HG03442 (cell line): ENCODE results near the gene ABHD12.
"Not testable (repeated sequence)": the region's sequence is repeated elsewhere in the genome, so short reads cannot be mapped to it uniquely, and the experiment has no call there.

Experiments
- ATAC-seq: cut with Tn5 transposase; IDR thresholded peaks from one replicate; pipeline ENCODE4 v1.9.1; 2021; ENCODE audit warnings: mild to moderate bottlenecking, moderate library complexity; ENCODE audit not compliant: unreplicated experiment

ABHD12 gene

DNA sequence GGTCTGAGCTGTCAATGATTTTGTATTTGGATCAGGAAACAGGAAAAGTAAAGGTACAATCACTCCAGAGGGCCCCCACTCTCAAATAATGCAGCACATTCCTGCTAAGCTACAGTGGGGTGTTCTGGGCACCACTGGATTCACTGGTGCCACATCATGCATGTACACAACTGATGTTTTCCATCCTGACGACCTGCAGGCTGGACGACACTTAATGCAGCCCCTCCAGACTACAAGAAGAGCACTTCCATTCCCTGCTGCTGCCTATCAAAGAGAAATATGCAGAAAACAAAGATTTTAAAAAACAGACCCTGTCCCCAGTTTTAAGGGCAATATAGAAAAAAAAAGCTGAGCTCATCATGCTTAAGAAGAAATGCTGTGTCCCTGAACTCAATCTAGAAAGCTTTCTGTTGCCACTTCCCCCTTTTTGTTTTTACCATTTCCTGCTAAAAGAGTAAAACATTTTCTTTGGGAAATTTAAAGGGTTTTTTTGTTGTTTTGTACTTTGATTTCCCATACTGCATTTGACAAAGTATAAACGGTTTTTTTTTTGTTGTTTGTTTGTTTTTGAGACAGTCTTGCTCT is 35.5 kb downstream of the ABHD12 start:
- ATAC-seq = no peak

DNA sequence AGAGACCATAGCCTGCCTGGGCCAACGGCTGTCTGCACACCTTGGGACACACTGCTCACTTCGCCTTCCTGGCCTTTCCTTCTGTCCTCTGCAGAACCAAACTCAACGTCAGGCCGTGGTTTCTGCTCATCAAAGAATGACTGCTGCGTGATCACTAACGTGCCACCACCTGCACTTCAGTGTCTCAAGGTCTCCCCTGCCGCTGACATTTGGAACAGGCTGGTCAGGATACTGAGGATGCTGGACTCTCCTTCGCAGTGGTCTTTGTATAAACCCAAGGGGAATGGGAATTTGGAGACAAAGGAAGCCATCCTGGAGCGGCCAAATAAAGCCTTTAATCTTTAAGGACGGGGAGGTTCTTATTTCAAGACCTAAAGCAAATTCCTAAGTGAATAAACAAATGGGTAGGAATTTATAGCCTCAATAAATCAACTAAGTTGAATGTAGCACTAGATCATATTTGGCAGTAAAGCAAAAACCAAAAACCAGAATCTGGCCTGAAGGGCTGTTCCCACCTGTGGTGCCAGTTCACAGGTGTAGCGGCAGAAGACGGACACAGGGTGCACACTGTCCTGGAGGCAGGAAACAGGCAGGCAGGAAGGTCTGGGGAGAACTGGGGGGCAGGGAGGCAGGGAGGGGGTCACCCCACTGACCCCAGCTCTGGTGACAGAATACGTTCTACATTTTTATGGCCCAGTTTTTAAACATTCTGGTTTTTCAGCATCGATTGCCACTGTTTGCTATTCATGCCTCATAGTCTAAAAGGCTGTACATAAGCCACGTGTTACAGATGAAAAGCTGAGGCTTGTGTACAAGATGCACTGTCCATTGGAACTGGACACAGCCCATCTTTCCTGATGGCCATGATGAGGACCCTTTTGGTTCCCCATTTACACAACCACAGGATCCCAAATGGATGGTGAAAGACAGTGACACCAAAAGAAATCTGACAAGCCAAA is 36.6 kb downstream of the ABHD12 start:
- ATAC-seq = no peak

DNA sequence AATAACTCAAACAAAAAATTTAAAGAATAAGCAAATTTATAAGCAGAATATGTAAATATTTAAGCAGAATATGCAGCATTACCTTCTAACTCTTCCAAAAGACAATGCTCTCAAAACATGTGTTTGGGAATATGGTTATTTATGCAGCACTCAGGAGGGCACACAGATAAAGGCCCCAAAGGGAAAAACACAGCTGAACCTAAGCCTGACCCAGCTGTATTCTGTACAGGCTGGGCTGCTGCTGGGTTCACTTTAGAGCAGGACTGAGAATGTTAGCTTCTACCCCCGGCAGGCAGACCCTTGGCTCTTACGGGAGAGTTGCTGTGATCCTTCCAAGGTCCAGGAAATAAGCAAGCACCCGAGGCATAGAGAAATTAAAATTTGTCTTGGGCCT is 37.3 kb downstream of the ABHD12 start:
- no peak for ATAC-seq

DNA sequence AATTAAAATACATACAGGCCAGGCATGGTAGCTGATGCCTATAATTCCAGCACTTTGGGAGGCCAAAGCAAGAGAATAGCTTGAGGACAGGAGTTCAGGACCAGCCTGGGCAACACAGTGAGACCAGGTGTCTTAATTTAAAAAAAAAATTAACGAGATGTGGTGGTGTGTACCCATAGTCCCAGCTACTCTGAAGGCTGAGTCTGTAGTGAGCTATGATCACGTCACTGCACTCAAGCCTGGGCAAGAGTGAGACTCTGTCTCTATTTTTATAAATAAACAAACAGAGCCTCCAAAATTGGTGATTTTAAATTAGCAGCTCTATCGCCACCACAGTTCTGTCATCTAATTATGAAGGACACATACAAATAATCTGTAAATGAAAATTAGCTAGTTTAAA is 37.9 kb downstream of the ABHD12 start:
- ATAC-seq = no peak

DNA sequence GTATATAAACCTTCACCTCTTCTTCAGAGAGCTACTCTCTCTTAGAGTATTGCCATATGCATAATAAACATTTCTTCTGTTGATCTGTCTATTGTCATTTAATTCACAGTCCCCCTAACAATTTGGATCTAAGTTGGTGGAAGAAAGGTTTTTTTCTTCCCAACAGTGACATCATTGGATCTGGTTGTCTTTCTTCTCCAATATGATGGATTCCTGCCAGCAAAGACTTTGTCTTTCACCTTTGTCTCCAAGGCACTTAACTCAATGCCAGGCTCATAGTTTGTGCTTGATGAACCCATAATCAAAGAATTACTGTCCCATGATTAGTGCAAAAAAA is 39.6 kb downstream of the ABHD12 start:
- ATAC-seq = no peak

DNA sequence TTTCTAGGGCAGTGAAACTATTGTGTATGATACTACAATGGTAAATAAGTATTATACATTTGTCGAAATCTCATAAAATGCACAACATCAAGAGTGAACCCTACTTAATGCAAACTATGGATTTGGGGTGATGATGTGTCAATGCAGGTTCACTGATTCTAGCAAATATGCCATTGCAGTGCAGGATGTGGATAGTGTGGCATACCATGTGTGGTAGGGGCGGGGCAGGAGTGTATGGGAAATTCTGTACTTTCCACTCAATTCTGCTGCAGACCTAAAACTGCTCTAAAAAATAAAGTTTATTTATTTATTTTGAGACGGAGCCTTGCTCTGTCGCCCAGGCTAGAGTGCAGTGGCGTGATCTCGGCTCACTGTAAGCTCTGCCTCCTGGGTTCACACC is 44.3 kb downstream of the ABHD12 start:
- ATAC-seq = no peak

DNA sequence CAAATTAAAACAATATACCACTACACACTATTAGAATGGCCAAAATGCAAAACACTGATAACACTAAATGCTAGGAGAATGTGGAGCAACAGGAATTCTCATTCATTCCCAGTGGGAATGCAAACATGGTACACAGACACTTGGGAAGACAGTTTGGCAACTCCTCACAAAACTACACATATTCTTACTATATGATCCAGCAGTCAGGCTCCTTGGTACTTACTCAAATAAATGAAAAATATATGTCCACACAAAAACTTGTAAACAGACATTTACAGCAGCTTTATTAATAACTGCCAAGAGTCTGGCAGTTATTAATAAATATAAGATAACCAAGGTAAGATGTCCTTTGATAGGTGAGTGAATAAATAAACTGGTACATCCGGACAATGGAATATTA is 44.9 kb downstream of the ABHD12 start:
- no peak for ATAC-seq

DNA sequence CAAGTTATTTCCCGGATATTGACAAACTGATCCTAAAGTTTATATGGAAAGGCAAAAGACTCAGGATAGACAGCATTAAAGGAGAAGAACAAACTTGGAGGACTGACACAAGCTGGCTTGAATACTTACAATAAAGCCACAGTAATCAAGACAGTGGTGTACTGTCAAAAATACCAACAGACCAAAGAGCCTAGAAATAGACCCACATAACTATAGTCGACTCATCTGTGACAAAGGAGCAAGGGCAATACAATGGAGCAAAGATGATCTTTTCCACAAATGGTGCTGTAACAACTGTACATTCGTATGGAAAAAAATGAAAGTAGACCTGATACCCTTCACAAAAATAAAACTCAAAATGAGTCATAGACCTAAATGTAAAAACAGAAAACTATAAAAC is 46.0 kb downstream of the ABHD12 start:
- no peak for ATAC-seq

DNA sequence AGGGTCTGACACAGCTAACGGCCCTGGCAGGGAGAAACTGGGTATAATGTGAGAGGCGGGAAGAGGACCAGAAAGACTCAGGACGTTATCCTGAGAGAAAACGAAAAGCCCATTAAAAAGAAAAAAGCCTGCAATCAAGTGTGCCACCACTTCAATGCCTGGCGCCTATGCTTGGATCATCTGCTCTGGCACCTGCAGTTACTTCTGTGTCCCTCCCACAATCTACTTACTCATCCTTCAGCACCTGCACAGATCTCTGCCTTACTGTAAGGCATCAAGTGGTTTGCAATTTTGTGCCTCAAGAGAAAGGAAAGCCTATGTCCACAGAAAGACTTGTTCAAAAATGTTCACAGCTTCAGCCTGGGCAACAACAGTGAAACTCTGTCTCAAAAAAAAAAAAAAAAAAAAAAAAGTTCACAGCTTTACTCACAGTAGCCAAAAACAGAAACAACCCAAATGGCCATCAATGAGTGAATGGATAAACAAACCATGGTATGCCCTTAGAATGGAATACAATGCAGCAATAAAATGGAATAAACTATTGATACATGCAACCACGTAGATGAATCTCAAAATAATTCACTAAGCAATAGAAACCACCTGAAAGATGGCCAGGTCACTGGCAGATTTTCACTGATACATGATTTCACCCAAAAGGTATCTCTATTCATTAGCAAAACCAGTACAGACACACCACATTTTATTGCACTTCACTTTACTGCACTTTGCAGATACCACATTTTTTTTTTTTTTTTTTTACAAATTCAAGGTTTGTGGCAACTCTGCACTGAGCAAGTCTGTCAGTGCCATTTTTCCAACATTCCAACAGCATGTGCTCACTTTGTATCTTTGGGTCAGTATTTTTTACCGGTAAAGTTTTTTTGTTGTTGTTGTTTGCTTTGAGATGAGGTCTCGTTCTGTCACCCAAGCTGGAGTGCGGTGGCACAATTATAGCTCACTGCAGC is 48.6 kb downstream of the ABHD12 start:
- no peak for ATAC-seq

DNA sequence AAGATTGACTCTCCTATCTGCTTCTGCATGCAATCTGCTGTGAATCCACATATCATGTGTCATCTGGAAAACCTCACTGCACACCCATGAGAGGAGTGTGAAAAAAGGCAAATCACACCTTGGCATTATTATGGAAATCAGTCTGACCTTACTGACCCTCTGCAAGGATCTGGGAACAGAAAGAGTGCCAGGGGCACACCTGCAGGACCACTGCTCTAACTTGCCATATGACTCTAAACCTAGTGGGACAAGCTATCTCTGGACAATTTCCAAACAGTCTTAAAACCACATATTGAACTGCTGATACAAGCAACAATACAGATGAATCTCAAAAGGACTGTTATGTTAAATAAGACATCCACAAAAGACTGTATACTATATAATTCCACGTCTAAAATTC is 50.3 kb downstream of the ABHD12 start:
- no peak for ATAC-seq

DNA sequence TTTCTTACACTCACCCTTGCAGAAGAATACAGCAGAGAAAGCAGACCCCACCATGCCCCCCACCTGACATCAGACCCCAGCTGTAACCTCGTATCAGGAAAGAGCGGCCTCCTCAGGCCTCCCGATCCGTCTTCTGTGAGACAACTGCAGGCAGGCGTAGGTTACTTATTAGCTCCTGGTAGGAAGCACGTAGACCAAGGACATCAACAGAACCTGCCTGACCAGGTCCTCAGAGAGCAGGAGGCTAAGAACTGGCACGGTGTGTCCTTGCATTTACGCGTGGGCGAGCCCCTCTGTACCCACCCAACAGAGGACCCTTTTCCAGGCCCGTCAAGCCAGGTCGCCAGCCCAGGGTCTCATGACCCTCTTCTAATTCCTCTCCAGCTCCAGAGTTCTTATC is 51.0 kb downstream of the ABHD12 start:
- ATAC-seq = no peak

DNA sequence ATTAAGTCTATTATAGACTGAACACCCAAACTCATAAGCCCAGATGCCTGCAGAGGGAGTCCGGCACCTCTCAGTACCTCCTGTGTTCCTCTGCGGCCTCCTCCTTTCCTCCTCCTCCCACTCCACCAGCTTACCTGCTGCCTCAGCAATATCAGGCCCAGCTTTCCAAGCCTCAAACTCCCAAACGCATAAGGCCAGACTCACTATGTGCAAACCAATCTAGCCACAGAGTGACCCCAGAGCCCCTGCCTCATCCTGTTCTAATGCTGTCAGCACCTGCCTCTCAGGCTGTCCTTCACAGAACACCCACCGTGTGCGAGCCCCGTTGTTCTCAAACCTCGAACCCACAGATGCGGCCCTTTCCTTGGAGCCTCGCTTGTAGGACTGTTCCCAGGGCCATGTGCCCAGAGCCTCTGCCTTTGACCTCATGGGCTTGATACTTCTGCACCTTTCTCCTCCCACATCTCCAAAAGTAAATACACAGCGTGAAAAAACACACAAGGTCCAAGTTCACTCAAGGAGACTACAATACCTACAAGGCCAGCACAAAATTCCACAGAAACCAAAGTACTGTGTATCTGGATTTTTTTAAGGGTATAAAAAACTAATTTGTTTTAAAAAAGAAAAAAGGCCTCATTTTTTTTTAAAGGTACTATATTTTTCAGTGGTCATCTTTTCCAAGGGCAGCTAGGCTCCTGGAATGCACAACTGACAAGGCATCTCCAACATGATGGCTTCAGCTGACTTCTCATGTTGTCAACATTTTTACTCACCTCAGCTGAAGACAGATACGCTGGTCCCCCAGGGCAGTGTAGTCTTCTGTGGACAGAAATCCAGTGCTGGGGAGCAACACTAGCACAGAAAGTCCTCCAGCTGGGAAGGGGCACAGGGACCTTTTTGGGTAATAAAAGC is 52.3 kb downstream of the ABHD12 start:
- ATAC-seq = no peak

DNA sequence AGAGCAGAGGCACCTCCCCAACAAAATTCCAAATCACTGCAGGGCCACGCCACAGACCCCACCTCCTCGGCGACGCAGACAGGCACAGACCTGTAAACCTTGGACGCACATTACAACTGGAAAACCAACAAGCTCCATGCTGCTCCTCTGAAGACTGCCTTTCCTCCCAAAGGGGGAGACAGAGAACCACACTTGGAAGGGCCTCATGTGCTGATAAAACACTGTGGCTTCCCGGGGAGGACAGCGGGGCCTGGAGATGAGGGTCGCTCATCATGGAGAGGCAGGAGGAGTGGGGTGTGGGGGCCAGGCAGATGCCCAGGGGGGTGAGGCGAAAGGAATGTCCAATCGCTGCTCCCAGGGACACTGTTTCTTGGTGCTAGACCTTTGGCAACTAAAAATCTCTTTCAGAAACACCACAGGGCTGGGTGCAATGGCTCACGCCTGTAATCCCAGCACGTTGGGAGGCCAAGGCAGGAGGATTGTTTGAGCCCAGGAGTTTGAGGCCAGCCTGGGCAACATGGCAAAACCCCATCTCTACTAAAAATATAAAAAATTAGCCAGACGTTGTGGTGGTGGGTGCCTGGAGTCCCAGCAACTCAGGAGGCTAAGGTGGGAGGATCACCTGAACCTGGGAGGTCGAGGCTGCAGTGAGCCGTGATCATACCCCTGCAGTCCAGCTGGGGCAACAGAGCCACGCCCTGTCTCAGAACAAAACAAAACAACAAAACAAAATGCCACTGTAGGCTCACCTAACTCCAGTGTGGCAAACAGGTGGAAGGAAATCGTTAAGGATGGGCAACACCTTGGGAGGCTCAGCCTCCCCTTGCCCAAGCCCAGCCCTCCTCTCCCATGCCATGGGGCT is 53.8 kb downstream of the ABHD12 start:
- ATAC-seq = no peak

DNA sequence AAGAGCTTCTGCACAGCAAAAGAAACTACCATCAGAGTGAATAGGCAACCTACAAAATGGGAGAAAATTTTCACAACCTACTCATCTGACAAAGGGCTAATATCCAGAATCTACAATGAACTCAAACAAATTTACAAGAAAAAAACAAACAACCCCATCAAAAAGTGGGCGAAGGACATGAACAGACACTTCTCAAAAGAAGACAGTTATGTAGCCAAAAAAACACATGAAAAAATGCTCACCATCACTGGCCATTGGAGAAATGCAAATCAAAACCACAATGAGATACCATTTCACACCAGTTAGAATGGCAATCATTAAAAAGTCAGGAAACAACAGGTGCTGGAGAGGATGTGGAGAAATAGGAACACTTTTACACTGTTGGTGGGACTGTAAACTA is 55.7 kb downstream of the ABHD12 start:
- ATAC-seq = not testable (repeated sequence)

DNA sequence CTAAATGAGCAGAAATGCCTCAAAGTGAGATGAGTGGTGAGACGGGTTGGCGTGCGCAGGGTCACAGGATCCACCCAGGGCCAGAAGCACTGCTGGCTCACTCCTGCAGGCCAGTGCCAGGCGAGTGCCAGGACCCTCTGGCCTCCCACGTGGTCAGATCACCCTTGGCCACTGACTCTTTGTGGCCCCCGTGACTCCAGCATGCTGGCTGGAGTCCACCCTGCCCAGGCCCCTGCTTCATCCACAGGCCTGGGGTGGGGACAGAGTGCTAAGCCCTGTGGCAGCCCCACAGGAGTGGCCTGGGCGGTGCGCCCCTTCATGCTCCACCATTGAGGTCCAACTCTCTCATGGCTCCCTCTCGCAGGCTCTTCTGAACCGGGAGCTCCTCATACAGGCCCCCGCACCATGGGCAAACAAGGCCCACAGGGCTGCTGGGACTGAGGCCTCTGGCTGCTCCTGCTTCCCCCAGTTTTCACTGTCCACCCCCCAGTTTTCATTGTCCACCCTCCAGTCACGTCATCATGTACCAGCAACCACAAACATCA is 61.6 kb downstream of the ABHD12 start:
- ATAC-seq = no peak

DNA sequence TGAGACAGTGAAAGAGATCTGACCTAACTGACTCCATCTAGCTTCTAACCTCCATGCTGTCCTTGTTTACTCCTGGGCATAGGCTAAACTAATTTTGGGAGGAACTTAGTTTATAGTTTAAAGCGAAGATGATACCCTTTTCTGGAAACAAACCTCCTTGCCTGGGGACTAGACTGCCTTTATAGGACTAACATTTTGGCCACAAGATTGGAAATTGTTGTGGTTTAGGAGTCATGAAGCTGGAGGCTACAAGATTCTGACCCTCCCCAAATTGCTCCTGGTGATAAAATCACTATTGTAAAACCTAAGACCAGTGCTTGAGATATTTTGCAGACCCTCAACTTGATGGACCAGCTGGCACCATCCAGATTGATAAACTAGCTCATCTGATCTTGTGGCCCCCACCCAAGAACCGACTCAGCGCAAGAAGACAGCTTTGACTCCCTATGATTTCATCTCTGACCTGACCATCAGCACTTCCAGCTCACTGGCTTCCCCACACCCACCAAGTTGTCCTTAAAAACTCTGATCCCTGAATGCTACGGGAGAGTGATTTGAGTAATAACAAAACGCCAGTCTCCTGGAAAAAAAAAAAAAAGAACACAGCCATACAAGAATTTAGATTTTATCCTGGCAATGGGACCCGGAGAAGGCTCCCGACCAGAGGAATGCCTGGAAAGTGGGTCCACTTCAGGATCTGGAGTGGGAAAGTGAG is 63.0 kb downstream of the ABHD12 start:
- no peak for ATAC-seq

DNA sequence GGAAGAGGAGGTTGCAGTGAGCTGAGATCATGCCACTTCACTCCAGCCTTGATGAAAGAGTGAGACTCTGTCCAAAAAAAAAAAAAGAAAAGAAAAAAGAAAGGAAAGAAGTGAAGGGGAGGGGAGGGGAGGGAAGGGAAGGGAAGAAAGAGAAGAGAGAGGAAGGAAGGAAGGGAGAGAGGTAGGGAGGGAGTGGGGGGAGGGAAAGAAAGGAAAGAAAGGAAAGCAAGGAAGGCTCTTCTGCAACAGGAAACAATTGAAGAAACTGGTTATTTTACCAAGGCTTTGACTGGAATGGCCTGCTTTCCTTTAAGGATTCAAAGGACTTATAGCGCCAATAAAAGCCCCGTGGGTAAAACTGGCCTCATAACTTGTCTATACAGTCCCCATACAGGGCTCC is 64.6 kb downstream of the ABHD12 start:
- no peak for ATAC-seq

DNA sequence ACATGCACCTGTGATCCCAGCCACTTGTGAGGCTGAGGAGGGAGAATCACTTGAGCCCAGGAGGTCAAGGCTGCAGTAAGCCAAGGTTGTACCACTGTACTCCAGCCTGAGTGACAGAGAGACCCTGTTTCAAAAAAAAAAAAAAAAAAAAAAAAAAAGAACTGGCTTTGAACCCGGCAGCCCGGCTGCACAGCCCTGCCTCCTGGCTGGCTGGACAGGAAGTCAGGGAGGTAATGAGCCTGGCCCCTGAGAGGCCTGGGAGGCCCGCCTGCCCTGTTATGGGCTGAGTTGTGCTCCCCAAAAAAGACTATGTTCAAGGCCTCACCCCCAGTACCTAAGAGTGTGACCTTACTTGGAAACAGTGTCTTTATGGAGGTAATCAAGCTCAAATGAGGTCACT is 65.6 kb downstream of the ABHD12 start:
- ATAC-seq = no peak

DNA sequence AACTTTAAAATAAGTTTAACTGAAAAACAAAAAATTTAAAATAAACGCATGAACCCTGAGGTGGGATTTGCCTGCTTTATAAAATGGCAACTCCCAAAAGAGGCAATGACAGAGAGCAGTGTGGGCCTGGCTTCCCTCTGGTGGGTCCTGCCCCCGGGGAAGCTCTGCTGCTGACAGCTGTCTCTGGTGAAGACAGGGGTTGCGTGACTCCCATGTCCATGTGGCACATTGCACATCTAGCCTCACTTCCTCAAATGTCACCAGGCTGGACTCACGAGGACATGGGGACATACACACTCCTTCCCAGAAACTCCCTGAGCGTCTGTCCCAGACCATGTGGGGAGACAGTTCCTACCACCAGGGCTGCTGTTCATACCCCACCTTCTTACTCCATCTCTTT is 66.2 kb downstream of the ABHD12 start:
- no peak for ATAC-seq
